ENCODE results near the gene CDH13.

CDH13 gene

GRCh38 chr16:83794860-83795554, 1168.2 kb downstream of the CDH13 start:
- H3F3A ChIP-seq (ENCODE audit: control insufficient read depth, insufficient read depth) = no peaks in the 10 kb centered on the region
- H3K9me3 ChIP-seq (ENCODE audit: control insufficient read depth, insufficient read depth, low read length) = no peaks in the 10 kb centered on the region
- H3K79me2 ChIP-seq (ENCODE audit: control insufficient read depth, low read length) = no peaks in the 10 kb centered on the region
- no peaks in the 10 kb centered on the region for H3K4me1 ChIP-seq (ENCODE audit: control insufficient read depth, low read length)
- H3K9me2 ChIP-seq (replicated peaks; ENCODE audit: control insufficient read depth, low read length) = no peaks in the 10 kb centered on the region
- no peaks in the 10 kb centered on the region for H4K20me1 ChIP-seq (ENCODE audit: control insufficient read depth, insufficient read depth, low read depth, low read length)
- peaks cover 15% of the 10 kb centered on the region for H3K27me3 ChIP-seq (ENCODE audit: control insufficient read depth, low read length)
- H3K27ac ChIP-seq (ENCODE audit: low read depth, low read length) = no peak overlapping the region
- no peak overlapping the region for H3K4me2 ChIP-seq (ENCODE audit: low read length)
- no peaks in the 10 kb centered on the region for H3K36me3 ChIP-seq (ENCODE audit: control insufficient read depth, low read length)
- H3K4me3 ChIP-seq (ENCODE audit: low read length) = no peak overlapping the region
- TF ChIP-seq CTCF (IDR thresholded peaks at IDR 0.05; ENCODE audit: low read depth, low read length, poor library complexity, severe bottlenecking) = no peak
- TF ChIP-seq EZH2phosphoT487 (IDR thresholded peaks at IDR 0.05; ENCODE audit: borderline replicate concordance, low read length) = no peak

GRCh38 chr16:83797013-83797412, 1170.2 kb downstream of the CDH13 start:
- Histone ChIP-seq H3K4me1 (ENCODE audit: control insufficient read depth, low read length) (no peaks in the 10 kb centered on the region), H3F3A (ENCODE audit: control insufficient read depth, insufficient read depth) (no peaks in the 10 kb centered on the region), H3K4me3 (ENCODE audit: low read length) (no peak overlapping the region), H3K36me3 (ENCODE audit: control insufficient read depth, low read length) (no peaks in the 10 kb centered on the region), H3K9me3 (ENCODE audit: control insufficient read depth, insufficient read depth, low read length) (no peaks in the 10 kb centered on the region), H3K27me3 (ENCODE audit: control insufficient read depth, low read length) (peaks cover 15% of the 10 kb centered on the region), H3K79me2 (ENCODE audit: control insufficient read depth, low read length) (no peaks in the 10 kb centered on the region), H4K20me1 (ENCODE audit: control insufficient read depth, insufficient read depth, low read depth, low read length) (no peaks in the 10 kb centered on the region), H3K4me2 (ENCODE audit: low read length) (no peak overlapping the region), H3K27ac (ENCODE audit: low read depth, low read length) (no peak overlapping the region), H3K9me2 (replicated peaks; ENCODE audit: control insufficient read depth, low read length) (no peaks in the 10 kb centered on the region)
- TF ChIP-seq CTCF (IDR thresholded peaks at IDR 0.05; ENCODE audit: low read depth, low read length, poor library complexity, severe bottlenecking) = no peak

- Histone ChIP-seq H3K4me2 (ENCODE audit: low read length) (no peak overlapping the region), H3K4me3 (ENCODE audit: low read length) (no peak overlapping the region), H3K4me1 (ENCODE audit: control insufficient read depth, low read length) (no peaks in the 10 kb centered on the region), H3K27me3 (ENCODE audit: control insufficient read depth, low read length) (peaks cover 15% of the 10 kb centered on the region), H3K27ac (ENCODE audit: low read depth, low read length) (no peak overlapping the region), H4K20me1 (ENCODE audit: control insufficient read depth, insufficient read depth, low read depth, low read length) (no peaks in the 10 kb centered on the region), H3K79me2 (ENCODE audit: control insufficient read depth, low read length) (no peaks in the 10 kb centered on the region), H3K36me3 (ENCODE audit: control insufficient read depth, low read length) (no peaks in the 10 kb centered on the region), H3F3A (ENCODE audit: control insufficient read depth, insufficient read depth) (no peaks in the 10 kb centered on the region), H3K9me3 (ENCODE audit: control insufficient read depth, insufficient read depth, low read length) (no peaks in the 10 kb centered on the region), H3K9me2 (replicated peaks; ENCODE audit: control insufficient read depth, low read length) (no peaks in the 10 kb centered on the region)
- TF ChIP-seq EZH2phosphoT487 (IDR thresholded peaks at IDR 0.05; ENCODE audit: borderline replicate concordance, low read length) = no peak
- no peak for TF ChIP-seq CTCF (IDR thresholded peaks at IDR 0.05; ENCODE audit: low read depth, low read length, poor library complexity, severe bottlenecking)
Measured at GRCh38 chr16:83799336-83799735, 1172.6 kb downstream of the CDH13 start.

All from DOHH2 (cell line).